H7 (cell line): ENCODE data around the gene ADCY10. TPM values are rescaled to one million over a fixed set of nuclear protein-coding genes. Genes with fewer than 3 reads are reported as not detected.
A peak's percentile ranks its signal among the peaks of the same experiment; 100 is the strongest.
"Not testable (repeated sequence)": the region's sequence is repeated elsewhere in the genome, so short reads cannot be mapped to it uniquely, and the experiment has no call there.

Experiments used
- DNase-seq: peaks from one replicate; pipeline ENCODE4 v3.0.0; 2012
- H3K27me3 ChIP-seq: 2 replicates; pipeline ENCODE4 v1.6.0; 2011; ENCODE audit warnings: mild to moderate bottlenecking, low read length; ENCODE audit not compliant: control insufficient read depth, insufficient read depth
- H3K36me3 ChIP-seq: replicated peaks from 2 replicates; pipeline ENCODE4 v1.5.1; 2011; ENCODE audit warnings: low read length; ENCODE audit not compliant: control insufficient read depth, insufficient read depth
- H3K4me3 ChIP-seq: 2 replicates; pipeline ENCODE4 v1.5.1; 2011; ENCODE audit warnings: low read depth, mild to moderate bottlenecking, control low read depth, low read length, moderate library complexity; ENCODE audit not compliant: insufficient read depth
- total RNA-seq: library from RNA; depleted of rRNA; stranded (reverse); fragments of >200 nt; shearing (Covaris generic); gene quantifications from 2 replicates; pipeline ENCODE4 v1.2.3, GENCODE V29; 2014

The ADCY10 gene
- total RNA-seq, 1 experiment from 2014 or later = 0.24 TPM

- not testable (repeated sequence) for H3K4me3 ChIP-seq, H3K27me3 ChIP-seq, H3K36me3 ChIP-seq, DNase-seq
Observed at GRCh38 chr1:167806235-167806634, 107.7 kb downstream of the ADCY10 start.

GRCh38 chr1:167805041-167805556 is 108.8 kb downstream of the ADCY10 start:
- no peaks in the 10 kb centered on the region for H3K36me3 ChIP-seq
- H3K4me3 ChIP-seq = no peak overlapping the region
- no peaks in the 10 kb centered on the region for H3K27me3 ChIP-seq
- no peak for DNase-seq

DNA sequence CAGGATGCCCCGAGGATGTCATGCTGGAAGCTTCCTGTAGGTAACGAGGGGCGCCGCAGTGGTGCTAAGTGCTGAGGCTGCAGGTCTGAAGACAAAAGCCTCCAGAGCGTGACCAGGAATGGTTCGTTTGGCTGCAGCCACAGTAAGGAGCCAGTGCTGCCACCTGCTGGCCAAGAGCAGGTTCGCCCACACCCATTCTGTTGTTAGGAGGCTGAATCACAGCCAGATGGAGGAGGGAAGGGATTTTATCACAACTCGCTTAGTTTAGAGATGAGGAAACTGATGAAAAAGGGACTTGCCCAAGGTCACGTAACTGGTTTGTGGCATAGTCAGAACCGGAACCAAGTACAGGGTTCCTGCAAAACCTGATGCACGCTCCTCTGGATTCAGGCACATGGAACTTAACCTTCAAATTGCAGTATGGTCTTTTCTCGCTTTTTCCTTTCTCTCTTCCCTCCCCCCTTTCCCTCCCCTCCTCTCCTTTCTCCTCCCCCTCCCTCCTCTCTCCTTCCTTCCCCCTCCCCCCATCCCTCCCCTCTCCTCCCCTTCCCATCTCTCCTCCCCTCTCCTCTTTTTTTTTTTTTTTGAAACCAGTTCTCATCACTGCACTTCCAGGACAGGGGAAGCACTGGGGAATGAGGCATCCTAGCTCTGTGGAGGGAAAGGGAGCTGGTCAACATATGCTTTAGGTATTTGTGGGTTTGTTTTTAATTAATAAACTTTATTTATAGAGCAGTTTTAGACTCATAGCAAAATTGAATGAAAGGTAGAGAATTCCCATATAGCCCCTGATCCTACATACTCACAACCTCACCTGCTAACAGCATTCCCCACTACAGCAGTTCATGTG is 110.4 kb downstream of the ADCY10 start:
- H3K4me3 ChIP-seq = no peak overlapping the region
- no peaks in the 10 kb centered on the region for H3K27me3 ChIP-seq
- peak; percentile 83 for DNase-seq
- no peaks in the 10 kb centered on the region for H3K36me3 ChIP-seq

- no peak for DNase-seq
- no peak overlapping the region for H3K4me3 ChIP-seq
- H3K36me3 ChIP-seq = no peaks in the 10 kb centered on the region
- no peaks in the 10 kb centered on the region for H3K27me3 ChIP-seq
Observed at GRCh38 chr1:167802235-167802634, 111.7 kb downstream of the ADCY10 start.

- no peak for DNase-seq
- no peak overlapping the region for H3K4me3 ChIP-seq
- no peaks in the 10 kb centered on the region; the same call in 1 of the 2 replicates for H3K36me3 ChIP-seq
- H3K27me3 ChIP-seq = no peaks in the 10 kb centered on the region
Observed at GRCh38 chr1:167800251-167800650, 113.7 kb downstream of the ADCY10 start.

DNA sequence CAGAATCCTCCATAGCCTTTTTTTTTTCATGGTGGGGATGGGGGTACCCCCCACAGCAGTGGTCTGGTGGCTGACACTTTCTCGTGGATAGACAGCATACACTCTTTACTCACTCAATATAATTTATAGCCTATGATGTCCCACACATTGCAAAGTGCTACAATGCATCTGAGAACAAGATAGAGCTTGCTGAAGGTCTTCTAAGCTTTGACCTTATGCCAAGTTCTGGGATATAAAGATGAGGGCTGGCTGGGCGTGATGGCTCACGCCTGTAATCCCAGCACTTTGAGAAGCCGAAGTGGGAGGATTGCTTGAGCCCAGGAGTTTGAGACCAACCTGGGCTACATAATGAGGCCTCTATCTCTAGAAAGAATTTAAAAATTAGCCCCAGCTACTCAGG is 114.2 kb downstream of the ADCY10 start:
- H3K27me3 ChIP-seq = no peaks in the 10 kb centered on the region
- no peak for DNase-seq
- H3K36me3 ChIP-seq = no peaks in the 10 kb centered on the region; the same call in 1 of the 2 replicates
- no peak overlapping the region for H3K4me3 ChIP-seq

DNA sequence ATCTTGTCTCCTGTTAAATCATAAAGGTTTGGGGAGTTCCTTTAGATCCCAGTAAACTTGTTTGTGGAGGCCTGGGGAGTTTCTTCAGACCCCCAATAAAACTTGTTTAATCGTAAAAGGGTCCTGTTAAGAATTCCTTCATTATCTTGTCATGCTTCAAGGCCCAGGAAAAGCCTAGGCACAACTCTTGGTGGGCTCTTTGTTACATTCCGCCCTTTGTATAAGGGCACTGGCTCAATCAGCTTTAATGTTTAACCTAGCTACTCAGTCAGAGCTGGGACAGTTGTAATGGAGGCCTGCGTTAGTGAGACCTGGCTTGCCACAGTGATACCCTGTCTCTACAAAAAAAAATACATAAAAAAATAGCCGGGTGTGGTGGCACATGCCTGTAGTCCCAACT is 115.0 kb downstream of the ADCY10 start:
- H3K27me3 ChIP-seq = no peaks in the 10 kb centered on the region
- DNase-seq = no peak
- H3K36me3 ChIP-seq = no peaks in the 10 kb centered on the region; the same call in 1 of the 2 replicates
- H3K4me3 ChIP-seq = no peak overlapping the region

DNA sequence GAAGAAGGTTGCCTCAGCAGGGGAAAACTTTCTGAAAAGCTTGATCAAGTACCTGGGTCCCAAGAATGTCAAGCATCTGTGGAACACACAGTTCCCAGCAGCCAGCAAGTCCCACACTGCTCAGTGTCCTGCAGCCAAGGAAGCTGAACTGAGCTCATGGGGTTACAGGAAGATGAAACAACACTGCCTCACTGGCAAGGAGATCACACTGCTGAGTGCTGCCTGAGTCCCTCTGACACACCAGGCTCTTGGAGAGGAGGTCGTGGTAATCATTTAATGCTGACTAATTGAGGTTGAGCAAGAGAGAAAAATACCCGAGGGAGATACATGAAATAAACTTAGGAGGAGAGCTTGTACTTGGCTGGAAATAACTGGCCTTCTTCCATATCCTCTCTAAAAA is 116.9 kb downstream of the ADCY10 start:
- Histone ChIP-seq H3K4me3 (no peak overlapping the region), H3K36me3 (no peaks in the 10 kb centered on the region; the same call in 1 of the 2 replicates), H3K27me3 (no peaks in the 10 kb centered on the region)
- DNase-seq = peak; percentile 27

DNA sequence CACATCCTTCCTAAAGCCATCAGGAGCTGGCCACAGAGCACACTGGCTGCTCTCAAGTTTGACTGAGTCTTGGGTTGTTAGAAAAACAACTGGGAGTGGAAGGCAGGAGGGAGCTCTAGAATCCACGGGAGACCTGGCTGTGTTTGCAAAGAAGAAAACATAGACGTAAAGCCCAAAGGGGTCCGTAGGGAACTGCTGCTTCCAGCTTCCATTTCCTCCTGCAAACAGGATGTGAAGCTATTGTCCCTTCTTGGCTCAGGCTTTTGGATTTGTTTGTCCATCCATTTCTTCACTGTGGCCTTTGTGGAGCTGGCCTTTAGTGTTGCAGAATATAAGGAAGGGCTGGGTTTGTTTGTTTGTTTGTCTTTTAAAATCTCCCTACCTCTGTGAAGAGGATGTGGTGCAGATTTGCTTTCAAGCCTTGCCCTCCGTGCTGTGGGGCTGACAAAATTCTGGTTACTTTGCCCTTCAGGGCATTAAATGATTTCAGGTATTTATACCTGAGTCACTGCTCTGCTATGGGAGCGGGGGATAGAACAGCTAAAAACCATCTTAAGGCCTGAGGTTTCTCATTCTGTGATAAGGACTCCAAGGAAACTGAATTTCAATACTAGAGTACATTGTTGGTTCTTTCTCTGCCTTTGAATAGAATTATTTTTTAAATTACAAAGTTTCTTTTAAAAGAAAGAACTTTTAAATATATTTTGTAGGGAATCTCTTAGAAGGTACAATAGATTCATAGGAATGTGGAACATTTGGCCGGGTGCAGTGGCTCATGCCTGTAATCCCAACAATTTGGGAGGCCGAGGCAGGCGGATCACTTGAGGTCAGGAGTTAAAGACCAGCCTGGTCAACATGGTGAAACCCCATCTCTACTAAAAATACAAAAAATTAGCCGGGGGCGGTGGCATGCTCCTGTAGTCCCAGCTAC is 117.9 kb downstream of the ADCY10 start:
- no peak overlapping the region for H3K4me3 ChIP-seq
- H3K36me3 ChIP-seq = no peaks in the 10 kb centered on the region; the same call in 1 of the 2 replicates
- no peak for DNase-seq
- no peaks in the 10 kb centered on the region for H3K27me3 ChIP-seq

GRCh38 chr1:167794043-167794442 is 119.9 kb downstream of the ADCY10 start:
- Histone ChIP-seq H3K4me3 (no peak overlapping the region), H3K27me3 (no peaks in the 10 kb centered on the region), H3K36me3 (peaks cover 4% of the 10 kb centered on the region)
- no peak for DNase-seq

DNA sequence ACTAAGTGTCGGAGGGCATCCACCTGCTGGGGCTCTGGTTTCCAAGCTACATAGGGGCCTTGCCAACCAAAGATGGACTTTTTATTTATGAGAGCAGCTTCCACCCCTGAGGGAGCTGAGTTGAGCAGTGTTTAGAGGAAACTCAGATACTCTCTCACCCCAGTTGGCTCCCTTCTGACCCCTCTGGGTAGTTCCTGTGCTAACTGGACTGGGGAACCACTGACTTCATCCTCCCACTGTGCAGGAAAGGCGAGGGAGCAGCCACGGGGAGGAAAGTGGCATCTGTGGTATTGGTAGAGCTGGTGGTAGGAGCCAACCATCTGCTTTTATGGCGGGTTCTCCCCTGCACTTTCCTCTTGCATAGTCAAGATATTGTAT is 121.8 kb downstream of the ADCY10 start:
- no peak for DNase-seq

DNA sequence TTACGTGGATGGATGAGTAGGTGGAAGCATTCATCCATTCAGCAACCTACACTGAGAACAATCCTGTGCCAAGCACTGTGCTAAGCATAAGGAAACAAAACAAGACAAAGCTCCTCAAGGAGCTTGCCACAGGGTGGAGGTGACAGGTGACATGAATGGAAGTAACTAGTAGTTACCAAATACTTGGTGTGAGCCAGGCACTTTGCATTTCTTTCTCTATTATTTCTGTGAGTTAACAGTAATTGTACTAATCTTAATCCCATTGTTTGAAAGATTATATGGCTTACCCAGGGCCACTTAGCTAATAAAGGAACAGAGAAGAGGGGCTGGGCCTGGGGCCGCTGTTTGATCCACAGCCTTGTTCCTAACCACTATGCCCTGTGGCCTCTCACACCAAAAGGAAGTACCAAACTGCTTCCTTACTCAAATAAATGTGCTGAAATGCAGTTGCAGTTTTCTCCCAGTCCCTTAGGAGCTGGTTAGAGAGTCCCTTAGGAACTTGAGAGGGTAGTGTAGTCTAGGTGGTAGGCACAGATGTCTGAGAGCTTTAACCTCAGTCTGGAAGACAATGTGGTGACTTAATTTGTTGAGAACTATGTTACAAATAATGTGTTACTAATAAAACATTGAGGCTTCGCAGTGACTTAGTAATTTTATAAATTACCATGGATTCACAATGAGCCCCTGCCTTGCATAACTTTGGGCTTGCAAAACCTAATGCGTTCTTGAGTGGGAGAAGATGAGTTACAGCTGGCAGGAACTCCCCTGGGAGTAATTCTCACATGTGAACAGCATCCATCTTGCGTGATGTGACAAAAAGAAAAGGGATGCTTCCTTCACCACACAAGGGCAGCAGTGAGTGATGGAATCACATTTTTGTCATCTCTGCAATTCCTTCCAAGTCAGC is 122.4 kb downstream of the ADCY10 start:
- no peak for DNase-seq
- Histone ChIP-seq H3K4me3 (no peak overlapping the region), H3K27me3 (no peaks in the 10 kb centered on the region), H3K36me3 (peaks cover 10% of the 10 kb centered on the region)

More for the DNA sequence above, 121.8 kb downstream of the ADCY10 start:
- Histone ChIP-seq H3K36me3 (peaks cover 10% of the 10 kb centered on the region), H3K4me3 (no peak overlapping the region), H3K27me3 (no peaks in the 10 kb centered on the region)

DNA sequence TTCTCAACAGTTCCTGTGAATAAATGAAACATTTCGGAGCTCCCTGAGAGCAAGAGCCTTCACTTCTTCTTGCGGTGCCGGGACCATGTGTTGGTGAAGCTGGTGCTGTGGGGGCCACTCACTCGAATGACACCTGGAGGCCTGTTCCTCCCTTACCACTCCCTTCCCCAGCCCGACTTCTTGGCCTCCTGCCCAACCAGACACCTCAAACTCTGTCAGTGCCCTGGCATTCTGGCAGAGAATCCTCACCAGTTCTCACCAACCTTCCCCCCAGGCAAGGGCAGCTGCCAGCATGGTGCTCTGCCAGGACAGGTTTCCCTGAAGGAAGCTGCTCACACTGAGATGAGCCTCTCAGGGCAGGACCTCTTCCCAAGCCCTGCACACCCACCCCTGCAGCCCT is 123.8 kb downstream of the ADCY10 start:
- Histone ChIP-seq H3K36me3 (peaks cover 10% of the 10 kb centered on the region), H3K27me3 (no peaks in the 10 kb centered on the region), H3K4me3 (no peak overlapping the region)
- no peak for DNase-seq

GRCh38 chr1:167789501-167789900 is 124.4 kb downstream of the ADCY10 start:
- Histone ChIP-seq H3K36me3 (peaks cover 10% of the 10 kb centered on the region), H3K27me3 (no peaks in the 10 kb centered on the region), H3K4me3 (no peak overlapping the region)
- DNase-seq = no peak
